DND-41 (cell line): ENCODE measurements around the gene AJM1.
"Not testable (repeated sequence)": the region's sequence is repeated elsewhere in the genome, so short reads cannot be mapped to it uniquely, and the experiment has no call there.

Source experiments
- ATAC-seq: fragments of 200-7000 bp; cut with Tn5 transposase; 3 replicates; pipeline ENCODE4 v1.9.1; 2021; ENCODE audit warnings: low read depth; ENCODE audit not compliant: insufficient read depth
- DNase-seq: peaks from one replicate; pipeline ENCODE4 v3.0.0-alpha.2; 2020
- H2AFZ ChIP-seq: 2 replicates; pipeline ENCODE4 v1.6.0; 2012; ENCODE audit warnings: low read depth, low read length
- H3K27ac ChIP-seq: 2 replicates; pipeline ENCODE4 v1.5.1; 2012; ENCODE audit warnings: low read length, inconsistent platforms
- H3K27me3 ChIP-seq: fragments of 200-600 bp; sonication (generic); 2 replicates; pipeline ENCODE4 v1.6.0; 2012; ENCODE audit warnings: low read length, mild to moderate bottlenecking, inconsistent platforms; ENCODE audit not compliant: insufficient read depth, poor library complexity
- H3K36me3 ChIP-seq: 2 replicates; pipeline ENCODE4 v1.5.1; 2012; ENCODE audit warnings: low read length, inconsistent platforms; ENCODE audit not compliant: insufficient read depth
- H3K4me1 ChIP-seq: 2 replicates; pipeline ENCODE4 v1.5.1; 2012; ENCODE audit warnings: mild to moderate bottlenecking, low read length; ENCODE audit not compliant: insufficient read depth
- H3K4me2 ChIP-seq: 2 replicates; pipeline ENCODE4 v1.6.0; 2012; ENCODE audit warnings: mild to moderate bottlenecking, moderate library complexity, low read length, inconsistent platforms; ENCODE audit not compliant: insufficient read depth
- H3K4me3 ChIP-seq, 2 experiments: fragments of 200-600 bp in 1 of 2; shearing (Covaris generic) in 1 of 2; 2 replicates each; pipeline ENCODE4 v1.5.1; 2012 to 2016; ENCODE audit warnings: inconsistent platforms in 2 of 2, low read length in 2 of 2, mild to moderate bottlenecking in 2 of 2, low read depth in 1 of 2, moderate library complexity in 1 of 2
- H3K79me2 ChIP-seq: 2 replicates; pipeline ENCODE4 v1.6.0; 2012; ENCODE audit warnings: low read length, inconsistent platforms; ENCODE audit not compliant: insufficient read depth
- H3K9ac ChIP-seq: 2 replicates; pipeline ENCODE4 v1.6.0; 2012; ENCODE audit warnings: low read depth, mild to moderate bottlenecking, inconsistent platforms, low read length, moderate library complexity
- H3K9me3 ChIP-seq: 2 replicates; pipeline ENCODE4 v1.5.1; 2012; ENCODE audit warnings: low read length, moderate library complexity, mild to moderate bottlenecking, inconsistent platforms; ENCODE audit not compliant: insufficient read depth, severe bottlenecking
- H4K20me1 ChIP-seq: 2 replicates; pipeline ENCODE4 v1.6.0; 2012; ENCODE audit warnings: low read length; ENCODE audit not compliant: insufficient read depth
- EZH2 ChIP-seq: IDR thresholded peaks from 3 replicates; pipeline ENCODE4 v1.6.1; 2012; ENCODE audit warnings: borderline replicate concordance, low read depth, mild to moderate bottlenecking, moderate library complexity, low read length, inconsistent platforms; ENCODE audit not compliant: severe bottlenecking
- TF ChIP-seq, protein P1 (sequence below): IDR thresholded peaks from 2 replicates; pipeline ENCODE4 v1.5.1; 2012; ENCODE audit warnings: borderline replicate concordance, low read length, moderate library complexity, mild to moderate bottlenecking; ENCODE audit not compliant: poor library complexity, severe bottlenecking; ENCODE audit errors: extremely low read depth

AJM1 gene

DNA sequence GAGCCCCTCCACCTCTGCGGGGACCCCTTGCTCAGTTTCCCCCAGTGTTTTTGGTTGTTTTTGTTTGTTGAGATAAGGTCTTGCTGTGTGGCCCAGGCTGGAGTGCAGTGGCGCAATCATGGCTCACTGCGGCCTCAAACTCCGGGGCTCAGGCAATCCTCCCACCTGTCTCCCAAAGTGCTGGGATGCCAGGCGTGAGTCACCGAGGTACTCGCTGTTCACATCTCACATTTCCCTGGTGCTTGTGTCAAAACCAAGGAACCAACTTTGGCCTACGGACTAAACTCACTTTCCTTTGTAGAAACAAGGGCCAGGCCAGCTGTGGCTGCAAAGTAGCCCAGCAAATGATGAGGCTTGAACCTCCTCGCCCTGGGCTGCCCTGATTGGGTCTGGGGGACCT lies 9.7 kb upstream of the AJM1 start:
- Histone ChIP-seq H4K20me1 (peaks cover 20% of the 10 kb centered on the region), H3K79me2 (no peaks in the 10 kb centered on the region), H3K4me3 (no peak overlapping the region), H3K36me3 (peaks cover 73% of the 10 kb centered on the region), H3K9me3 (no peaks in the 10 kb centered on the region), H3K27ac (no peak overlapping the region), H3K27me3 (no peaks in the 10 kb centered on the region), H3K4me2 (no peak overlapping the region), H2AFZ (no peak overlapping the region), H3K9ac (no peak overlapping the region), H3K4me1 (no peaks in the 10 kb centered on the region)
- ATAC-seq, result no peak
- TF ChIP-seq EZH2, result no peak
- TF ChIP-seq, protein P1, sequence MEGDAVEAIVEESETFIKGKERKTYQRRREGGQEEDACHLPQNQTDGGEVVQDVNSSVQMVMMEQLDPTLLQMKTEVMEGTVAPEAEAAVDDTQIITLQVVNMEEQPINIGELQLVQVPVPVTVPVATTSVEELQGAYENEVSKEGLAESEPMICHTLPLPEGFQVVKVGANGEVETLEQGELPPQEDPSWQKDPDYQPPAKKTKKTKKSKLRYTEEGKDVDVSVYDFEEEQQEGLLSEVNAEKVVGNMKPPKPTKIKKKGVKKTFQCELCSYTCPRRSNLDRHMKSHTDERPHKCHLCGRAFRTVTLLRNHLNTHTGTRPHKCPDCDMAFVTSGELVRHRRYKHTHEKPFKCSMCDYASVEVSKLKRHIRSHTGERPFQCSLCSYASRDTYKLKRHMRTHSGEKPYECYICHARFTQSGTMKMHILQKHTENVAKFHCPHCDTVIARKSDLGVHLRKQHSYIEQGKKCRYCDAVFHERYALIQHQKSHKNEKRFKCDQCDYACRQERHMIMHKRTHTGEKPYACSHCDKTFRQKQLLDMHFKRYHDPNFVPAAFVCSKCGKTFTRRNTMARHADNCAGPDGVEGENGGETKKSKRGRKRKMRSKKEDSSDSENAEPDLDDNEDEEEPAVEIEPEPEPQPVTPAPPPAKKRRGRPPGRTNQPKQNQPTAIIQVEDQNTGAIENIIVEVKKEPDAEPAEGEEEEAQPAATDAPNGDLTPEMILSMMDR, result no peak
- no peak for DNase-seq

DNA sequence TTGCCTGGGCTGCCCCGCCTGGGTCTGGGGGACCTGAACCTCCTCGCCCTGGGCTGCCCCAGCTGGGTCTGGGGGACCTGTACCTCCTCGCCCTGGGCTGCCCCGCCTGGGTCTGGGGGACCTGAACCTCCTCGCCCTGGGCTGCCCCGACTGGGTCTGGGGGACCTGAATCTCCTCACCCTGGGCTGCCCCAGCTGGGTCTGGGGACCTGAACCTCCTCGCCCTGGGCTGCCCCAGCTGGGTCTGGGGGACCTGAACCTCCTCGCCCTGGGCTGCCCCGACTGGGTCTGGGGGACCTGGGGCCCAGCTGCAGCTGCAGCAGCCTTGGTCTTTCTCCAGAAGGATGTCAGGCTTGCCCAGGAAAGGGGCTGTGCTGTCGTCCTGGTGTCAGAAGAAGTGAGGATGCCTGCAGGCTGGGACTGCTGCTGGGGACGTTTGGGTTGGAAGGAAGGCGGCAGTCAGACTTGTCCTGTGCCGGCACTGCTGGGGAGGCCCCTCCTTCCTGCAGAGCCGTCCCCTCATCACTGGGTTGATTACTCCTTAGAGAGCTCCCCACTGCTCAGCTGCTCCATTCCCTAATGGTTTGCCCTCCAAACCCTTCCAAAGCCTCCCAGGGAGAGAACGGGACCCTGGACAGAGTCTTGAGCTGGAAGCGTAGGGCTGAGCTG lies 8.8 kb upstream of the AJM1 start:
- H3K27ac ChIP-seq, H3K4me1 ChIP-seq: not testable (repeated sequence)
- H3K36me3 ChIP-seq, result peaks cover 72% of the 10 kb centered on the region

DNA sequence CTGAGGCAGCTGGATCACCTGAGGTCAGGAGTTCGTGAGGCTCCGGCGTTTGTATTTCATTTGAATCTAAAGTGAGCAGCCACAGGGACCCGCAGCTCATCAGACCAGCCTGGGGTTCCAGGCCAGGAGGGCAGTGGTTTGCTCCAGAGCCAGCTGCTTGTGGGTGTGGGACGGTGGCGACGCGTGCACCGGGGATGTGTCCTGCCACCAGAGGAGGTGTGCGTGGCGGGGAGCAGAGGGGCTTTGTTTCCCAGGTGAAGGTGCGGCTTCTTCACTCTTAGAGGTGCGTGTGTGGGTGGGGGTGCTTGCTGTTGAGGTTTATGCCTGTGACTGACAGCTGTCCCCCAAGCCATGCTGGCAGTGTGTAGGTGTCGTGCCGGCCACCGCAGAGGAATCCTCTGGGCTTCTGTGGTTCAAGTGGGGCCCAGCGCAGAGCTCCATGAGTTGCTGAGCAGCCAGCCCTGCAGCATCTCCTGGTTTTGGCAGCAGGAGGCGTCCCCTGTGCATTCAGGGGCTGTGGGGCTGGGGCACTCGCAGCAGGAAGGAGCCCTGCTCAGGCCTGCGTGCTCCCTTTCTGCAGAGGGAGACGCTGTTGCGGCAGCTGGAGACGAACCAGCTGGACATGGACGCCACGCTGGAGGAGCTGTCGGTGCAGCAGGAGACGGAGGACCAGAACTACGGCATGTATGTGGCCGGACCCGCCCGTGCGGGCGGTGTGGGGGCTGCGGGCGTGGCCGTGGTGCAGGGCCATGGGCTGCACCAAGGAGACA lies 6.9 kb upstream of the AJM1 start:
- Histone ChIP-seq H3K4me2 (no peak overlapping the region), H3K4me3 (no peak overlapping the region), H3K27me3 (no peaks in the 10 kb centered on the region), H3K4me1 (no peaks in the 10 kb centered on the region), H3K9me3 (no peaks in the 10 kb centered on the region), H3K79me2 (no peaks in the 10 kb centered on the region), H2AFZ (no peak overlapping the region), H3K9ac (no peak overlapping the region), H4K20me1 (peaks cover 15% of the 10 kb centered on the region), H3K27ac (no peak overlapping the region), H3K36me3 (peaks cover 66% of the 10 kb centered on the region)
- no peak for DNase-seq
- no peak for ATAC-seq
- TF ChIP-seq, protein P1, result no peak
- no peak for TF ChIP-seq EZH2

More for the DNA sequence above, 8.8 kb upstream of the AJM1 start:
- not testable (repeated sequence) for H3K4me2 ChIP-seq, H2AFZ ChIP-seq, H3K9ac ChIP-seq, H3K9me3 ChIP-seq, ATAC-seq, DNase-seq, H3K79me2 ChIP-seq, H3K27me3 ChIP-seq, H3K4me3 ChIP-seq
- peaks cover 20% of the 10 kb centered on the region for H4K20me1 ChIP-seq
